Stimulated activated CD4-positive, alpha-beta T cell treated with anti-CD3 and anti-CD28 coated beads, Interleukin-15, amount 100 ng/mL, for 48 hours (primary cell): ENCODE data around the gene APOO.
"Not testable (repeated sequence)": the region's sequence is repeated elsewhere in the genome, so short reads cannot be mapped to it uniquely, and the experiment has no call there.

Experiments
- DNase-seq, 2 donors: peaks; one replicate each; pipeline ENCODE4 v3.0.0-alpha.2; 2020; ENCODE audit warnings: low read depth in 2 of 2

The APOO gene

DNA sequence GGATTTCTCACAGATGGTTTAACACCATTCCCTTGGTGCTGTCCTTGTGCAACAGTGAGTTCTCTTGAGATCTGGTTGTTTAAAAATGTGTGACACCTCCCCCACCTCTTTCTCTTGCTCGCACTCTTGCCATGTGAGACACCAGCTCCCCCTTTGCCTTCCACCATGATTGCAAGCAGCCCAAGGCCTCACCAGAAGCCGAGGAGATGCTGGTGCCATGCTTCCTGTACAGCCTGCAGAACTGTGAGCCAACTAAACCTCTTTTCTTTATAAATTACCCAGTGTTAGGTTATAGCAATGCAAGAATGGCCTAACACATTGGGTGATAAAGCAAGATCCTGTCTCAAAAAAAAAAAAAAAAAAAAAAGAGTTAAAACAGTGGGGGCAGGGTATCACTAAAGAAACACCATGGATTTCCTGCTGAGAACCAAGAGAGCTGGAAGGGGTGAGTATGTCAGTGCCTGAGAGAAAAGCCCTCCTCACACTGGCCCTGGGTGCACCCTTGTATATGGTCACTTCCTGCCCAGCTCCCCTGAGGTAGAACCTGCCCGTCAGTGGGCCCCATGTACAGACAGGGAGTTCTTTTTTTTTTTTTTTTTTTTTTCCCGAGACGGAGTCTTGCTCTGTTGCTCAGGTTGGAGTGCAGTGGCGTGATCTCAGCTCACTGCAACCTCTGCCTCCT, 46.4 kb downstream of the APOO start:
- DNase-seq = no peak

GRCh38 chrX:23859238-23859637, 48.5 kb downstream of the APOO start:
- not testable (repeated sequence) for DNase-seq

GRCh38 chrX:23857935-23858334, 49.8 kb downstream of the APOO start:
- DNase-seq = no peak

DNA sequence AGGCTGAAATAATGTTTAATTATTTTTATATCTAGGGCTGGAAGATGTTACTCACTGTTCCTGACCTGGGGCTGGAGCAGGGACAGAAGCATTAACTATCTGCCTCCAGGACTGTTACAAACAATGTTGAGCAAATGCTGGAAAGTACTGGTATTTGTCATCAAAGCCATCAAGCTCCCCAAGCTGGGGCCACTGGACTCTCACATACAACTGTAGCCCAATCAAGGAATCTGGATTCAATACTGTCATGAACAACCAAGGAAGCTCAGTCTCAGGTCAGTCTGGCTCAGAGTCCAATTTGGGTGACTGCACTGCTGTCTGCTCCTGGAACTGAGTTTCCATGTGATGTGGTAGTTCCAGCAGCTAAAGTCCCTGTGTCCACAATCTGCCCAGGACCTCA, 50.4 kb downstream of the APOO start:
- no peak for DNase-seq

DNA sequence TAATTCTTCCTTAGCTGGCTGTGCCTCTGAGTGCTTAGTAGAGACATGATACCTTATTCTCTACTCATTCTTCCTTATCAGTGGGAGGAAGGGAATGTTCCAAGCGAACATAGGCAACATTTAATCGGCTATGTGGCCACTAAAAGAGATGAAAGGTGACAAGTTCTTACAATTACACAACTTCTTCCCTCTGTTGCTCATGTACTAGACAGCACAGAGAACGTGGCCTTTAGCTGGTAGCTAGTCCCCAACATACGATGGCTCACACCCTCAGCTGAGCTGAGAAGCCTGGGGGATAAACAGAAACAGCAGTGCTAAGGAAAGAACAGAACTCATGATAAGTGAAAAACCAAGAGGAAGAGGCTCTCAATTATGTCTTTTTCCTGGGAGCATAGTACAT, 52.2 kb downstream of the APOO start:
- DNase-seq = no peak

DNA sequence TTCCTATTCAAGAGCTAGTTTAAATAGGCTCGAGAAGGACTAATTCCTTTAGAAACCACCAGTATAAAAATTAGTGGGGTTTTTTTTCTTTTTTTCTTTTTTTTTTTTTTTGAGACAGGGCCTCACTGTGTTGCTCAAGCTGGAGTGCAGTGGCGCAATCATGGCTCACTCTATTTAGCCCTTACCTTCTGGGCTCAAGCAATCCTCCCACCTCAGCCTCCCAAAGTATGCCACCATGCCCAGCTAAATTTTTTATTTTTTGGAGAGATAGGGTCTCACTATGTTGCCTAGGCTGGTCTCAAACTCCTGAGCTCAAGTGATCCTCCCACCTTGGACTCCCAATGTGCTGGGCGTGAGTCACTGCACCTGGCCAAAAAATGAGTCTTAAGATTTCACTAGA, 52.8 kb downstream of the APOO start:
- no peak for DNase-seq

GRCh38 chrX:23854122-23854521, 53.6 kb downstream of the APOO start:
- DNase-seq = no peak

- DNase-seq = no peak
These were observed 56.2 kb downstream of the APOO start for GRCh38 chrX:23851544-23851943.

- no peak for DNase-seq
These were observed 58.5 kb downstream of the APOO start for GRCh38 chrX:23849241-23849640.

GRCh38 chrX:23845351-23845817, 62.4 kb downstream of the APOO start:
- DNase-seq = no peak

DNA sequence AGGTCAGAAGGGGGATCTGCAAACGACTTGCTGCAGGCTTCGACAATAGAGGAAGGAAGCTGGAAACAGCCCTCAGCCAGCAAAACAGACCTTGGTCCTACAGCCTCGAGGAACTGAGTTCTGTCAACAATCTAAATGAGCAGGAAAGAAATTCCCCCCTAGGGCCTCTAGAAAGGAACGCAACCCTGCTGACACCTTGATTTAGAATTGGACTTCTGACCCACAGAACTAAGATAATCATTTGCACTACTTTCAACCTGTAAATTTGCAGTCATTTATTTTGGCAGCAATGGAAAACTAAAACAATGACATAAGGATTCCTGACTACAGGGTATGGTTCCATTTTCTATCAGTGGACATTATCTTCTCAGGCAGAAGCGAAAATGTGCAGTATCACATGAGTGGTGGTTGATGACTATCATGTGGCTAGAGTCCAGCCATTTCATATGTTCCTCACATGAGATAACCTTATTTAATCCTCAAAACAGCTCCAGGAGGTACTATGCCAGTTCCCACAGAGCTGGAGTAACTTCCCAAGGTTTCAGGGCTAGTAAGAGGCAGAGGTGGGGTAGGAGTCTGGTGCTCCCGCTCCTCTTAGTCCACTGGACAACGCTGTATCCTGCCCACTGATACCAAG, 63.1 kb downstream of the APOO start:
- no peak for DNase-seq

DNA sequence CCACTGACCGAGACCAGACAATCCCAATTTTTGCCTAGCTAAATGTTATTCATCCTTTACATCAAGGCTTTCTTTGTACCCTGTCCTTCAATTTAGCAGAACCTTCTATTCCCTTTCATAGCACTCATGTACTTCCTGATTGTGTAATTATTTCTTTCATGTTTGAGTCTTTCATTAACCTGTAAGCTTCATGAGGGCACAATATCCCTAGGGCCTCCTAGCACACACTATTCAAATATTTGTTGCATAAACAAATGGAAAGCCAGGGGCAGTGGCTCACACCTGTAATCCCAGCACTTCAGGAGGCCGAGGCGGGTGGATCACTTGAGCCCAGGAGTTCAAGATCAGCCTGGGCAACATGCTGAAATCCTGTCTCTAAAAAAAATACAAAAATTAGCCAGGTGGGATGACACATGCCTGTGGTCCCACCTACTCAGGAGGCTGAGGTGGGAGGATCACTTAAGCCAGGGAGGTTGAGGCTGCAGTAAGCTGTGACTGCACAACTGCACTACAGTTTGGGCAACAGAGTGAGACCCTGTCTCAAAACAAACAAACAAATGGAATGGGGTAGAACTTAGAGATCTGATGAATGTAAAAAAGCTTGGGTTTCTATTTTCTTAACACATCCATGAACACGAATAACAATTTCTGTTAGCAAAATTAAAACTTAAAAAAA, 65.8 kb downstream of the APOO start:
- DNase-seq = no peak

DNA sequence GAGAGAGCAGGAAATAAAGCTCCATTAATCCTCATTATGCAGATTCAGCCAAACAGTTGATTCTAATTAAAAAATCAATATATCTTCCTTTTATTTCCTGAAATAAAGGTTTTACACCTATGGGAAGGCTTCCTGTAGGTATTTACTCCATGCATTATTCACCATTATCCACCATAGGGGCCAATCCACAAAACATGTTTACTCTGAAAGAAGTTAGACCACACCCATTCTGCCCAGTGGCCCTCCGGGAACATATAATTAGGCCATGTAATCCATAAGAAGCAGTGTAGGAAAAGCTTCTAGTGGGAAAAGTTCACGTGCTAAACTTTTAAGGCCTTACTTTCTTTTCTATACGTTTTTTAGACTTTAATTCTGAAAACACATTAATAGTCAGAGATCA, 67.1 kb downstream of the APOO start:
- no peak for DNase-seq

GRCh38 chrX:23838953-23839352, 68.8 kb downstream of the APOO start:
- no peak for DNase-seq

DNA sequence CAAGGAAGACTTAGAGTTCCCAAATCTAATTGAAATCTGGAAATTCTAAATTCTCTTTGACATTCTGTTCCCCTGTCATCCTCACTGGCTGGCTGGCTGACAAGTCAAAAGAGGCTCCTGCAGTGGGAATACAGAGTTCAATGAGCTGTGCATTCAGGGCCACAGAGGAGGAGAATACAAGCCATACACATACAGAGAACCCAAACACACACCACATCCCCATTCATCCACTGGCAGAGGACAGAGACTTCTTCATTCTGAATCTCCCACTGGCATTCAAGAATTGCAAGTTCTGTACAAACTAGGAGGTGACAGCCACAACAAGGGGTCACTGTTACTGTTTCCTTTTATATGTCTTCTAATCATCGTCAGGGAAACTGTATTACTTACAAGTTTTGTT, 75.0 kb downstream of the APOO start:
- DNase-seq = no peak

DNA sequence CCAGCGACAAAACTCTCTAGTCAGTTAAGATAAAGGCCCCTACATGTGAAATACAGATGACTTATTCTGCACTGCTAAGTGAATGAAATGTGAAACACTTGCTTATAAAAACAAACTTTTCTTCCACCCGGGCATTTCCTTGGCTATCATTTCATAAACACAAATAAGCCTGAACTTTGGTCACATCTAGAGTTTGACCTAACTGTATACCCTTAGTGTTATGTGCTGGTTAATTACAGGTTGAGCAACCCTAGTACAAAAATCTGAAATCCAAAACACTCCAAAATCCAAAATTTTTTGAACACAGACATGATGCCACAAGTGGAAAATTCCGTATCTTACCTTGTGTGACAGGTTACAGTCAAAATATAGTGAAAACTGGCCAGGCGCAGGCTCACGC, 78.9 kb downstream of the APOO start:
- DNase-seq = no peak

- no peak for DNase-seq
These were observed 81.1 kb downstream of the APOO start for GRCh38 chrX:23826653-23827052.

DNA sequence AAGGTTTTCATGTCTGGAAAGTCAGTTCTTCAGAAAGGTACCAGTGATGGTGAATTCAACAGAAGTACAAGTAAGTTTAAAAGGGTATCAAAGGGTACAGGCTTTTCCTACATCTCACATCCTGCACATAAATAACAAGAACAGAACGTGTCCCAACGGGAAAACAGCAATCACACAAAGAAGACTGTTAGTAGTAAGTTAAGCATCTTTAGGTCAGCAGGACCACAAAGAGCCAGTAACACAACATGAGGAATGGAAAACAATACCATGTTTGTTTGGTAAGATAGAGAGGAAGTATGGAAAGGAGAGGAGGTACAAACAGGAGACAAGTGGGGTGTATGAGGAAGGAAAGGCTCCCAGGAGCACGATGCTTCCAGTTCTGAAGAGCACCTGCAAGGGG, 81.5 kb downstream of the APOO start:
- no peak for DNase-seq

- DNase-seq = no peak
These were observed 82.1 kb downstream of the APOO start for GRCh38 chrX:23825675-23826074.

DNA sequence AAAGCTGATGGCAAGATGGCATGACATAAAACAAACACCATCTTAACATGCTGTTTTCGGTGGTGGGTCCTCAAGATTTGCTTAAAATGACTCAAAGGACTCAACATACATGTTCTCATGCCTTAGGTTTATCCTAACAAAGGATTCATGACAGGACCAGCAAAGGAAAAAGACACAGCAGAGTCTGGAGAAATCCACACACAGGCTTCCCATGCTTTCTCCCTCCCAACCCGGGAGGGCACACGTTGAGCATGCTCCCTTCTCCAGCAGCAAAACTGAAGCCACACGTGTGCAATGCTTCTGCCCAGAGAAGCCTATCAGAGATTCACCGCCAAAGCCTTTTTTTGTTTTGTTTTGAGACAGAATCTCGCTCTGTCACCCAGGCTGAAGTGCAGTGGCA, 84.9 kb downstream of the APOO start:
- DNase-seq = no peak

DNA sequence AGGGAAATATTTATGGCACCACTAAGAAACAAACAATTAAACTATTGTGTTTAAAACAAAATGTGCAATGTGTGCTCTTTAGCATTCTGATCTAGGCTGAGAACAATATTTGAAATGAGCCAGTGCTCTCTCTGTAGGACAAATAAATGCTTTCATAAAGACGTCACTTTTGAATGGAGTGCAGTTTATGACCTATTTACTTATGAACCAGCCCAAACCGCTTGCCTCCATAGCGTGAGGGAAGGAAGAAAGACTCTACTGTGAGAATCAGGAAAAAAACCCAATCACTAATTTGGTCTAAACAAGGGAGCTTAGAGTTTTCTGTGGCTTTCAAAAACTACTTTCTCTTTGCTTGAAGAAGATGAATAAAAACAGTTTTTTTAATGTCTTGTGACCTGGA, 85.3 kb downstream of the APOO start:
- DNase-seq = no peak

DNA sequence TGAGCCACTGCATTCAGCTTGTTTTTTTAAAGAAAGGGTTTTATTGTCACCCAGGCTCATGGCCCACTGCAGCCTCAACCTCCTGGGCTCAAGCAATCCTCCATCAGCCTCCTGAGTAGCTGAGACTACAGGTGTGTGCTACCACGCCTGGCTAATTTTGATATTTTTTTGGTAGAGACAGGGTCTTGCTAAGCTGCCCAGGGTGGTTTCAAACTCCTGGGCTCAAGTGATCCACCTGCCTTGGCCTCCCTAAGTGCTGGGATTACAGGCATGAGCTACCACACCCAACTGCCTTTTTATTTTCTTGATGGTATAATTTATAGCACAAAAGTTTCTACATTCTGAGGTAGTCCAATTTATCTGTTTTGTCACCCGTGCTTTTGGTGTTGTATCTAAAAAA, 85.9 kb downstream of the APOO start:
- no peak for DNase-seq

- no peak for DNase-seq
These were observed 87.4 kb downstream of the APOO start for GRCh38 chrX:23820235-23820782.
